Testis (tissue), 2 donors: ENCODE data around the gene LYPD6B.

Experiments used
- POLR2A ChIP-seq: fragments of 450-650 bp; IDR thresholded peaks from one replicate; pipeline ENCODE4 v1.6.1; 2017; ENCODE audit warnings: antibody characterized with exemption, mild to moderate bottlenecking, moderate library complexity
- TF ChIP-seq, protein P1 (sequence below), 3 experiments: fragments of 450-650 bp in 2 of 3; fragments of 200-600 bp in 1 of 3; sonication (generic) in 1 of 3; IDR thresholded peaks; one replicate each; pipeline ENCODE4 v1.5.1; 2016 to 2019; ENCODE audit warnings: antibody characterized with exemption in 3 of 3, mild to moderate bottlenecking in 2 of 3, moderate library complexity in 1 of 3

DNA sequence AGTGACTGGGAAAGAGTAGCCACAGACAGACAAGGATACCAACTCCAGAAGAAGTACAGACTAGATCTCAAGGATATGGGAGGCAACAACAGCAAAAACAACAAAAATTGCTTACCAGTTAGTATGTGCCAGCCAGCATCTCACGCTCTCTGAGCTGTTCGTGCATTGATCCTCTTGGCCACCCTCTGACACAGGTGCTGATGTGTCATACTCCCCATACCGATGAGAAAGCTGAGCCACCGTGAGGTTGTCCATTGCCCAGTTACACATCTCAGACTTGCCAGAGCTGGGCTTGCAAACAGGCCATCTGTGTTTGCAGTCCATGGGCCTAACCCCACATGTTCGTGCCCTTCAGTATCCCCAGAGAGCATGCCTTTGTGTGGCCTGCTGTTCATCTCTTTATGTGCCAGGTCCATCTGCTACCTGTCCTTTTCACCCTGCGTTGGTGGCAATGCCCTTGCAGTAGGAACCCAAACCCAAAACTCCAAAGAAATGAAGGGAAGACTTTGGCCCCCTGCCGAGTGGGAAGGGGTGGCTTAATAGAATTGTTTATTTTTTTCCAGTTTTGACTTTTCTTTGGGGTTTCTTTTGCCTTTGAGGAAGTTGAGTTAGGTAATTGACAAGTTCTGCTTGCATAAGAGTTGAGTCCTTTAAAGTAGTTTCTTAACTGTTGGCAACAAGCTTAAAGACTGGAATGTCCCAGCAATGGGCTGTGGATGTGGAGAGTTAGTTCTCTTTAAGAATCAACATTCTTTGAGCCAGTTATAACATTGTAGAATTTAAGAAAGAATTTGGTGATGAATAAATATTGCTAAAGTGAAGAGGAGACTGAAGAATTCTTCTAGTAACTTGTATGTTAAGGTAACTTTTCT lies 46.7 kb downstream of the LYPD6B start:
- TF ChIP-seq, protein P1, sequence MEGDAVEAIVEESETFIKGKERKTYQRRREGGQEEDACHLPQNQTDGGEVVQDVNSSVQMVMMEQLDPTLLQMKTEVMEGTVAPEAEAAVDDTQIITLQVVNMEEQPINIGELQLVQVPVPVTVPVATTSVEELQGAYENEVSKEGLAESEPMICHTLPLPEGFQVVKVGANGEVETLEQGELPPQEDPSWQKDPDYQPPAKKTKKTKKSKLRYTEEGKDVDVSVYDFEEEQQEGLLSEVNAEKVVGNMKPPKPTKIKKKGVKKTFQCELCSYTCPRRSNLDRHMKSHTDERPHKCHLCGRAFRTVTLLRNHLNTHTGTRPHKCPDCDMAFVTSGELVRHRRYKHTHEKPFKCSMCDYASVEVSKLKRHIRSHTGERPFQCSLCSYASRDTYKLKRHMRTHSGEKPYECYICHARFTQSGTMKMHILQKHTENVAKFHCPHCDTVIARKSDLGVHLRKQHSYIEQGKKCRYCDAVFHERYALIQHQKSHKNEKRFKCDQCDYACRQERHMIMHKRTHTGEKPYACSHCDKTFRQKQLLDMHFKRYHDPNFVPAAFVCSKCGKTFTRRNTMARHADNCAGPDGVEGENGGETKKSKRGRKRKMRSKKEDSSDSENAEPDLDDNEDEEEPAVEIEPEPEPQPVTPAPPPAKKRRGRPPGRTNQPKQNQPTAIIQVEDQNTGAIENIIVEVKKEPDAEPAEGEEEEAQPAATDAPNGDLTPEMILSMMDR (IDR thresholded peaks at IDR 0.05) = no peak
- TF ChIP-seq POLR2A = no peak
